ENCODE measurements around the gene EQTN.

- no peak for TF ChIP-seq SP1 (IDR thresholded peaks at IDR 0.05)
- TF ChIP-seq FOXA1 (IDR thresholded peaks at IDR 0.05): no peak
- TF ChIP-seq FOXM1 (IDR thresholded peaks at IDR 0.05; ENCODE audit: borderline replicate concordance): no peak
- TF ChIP-seq ARNT (IDR thresholded peaks at IDR 0.05): no peak
- no peak for TF ChIP-seq CTBP1 (IDR thresholded peaks at IDR 0.05; ENCODE audit: borderline replicate concordance)
- no peak for TF ChIP-seq L3MBTL2 (conservative IDR thresholded peaks at IDR 0.05)
- TF ChIP-seq ZNF384 (IDR thresholded peaks at IDR 0.05): no peak
- TF ChIP-seq ELF4 (IDR thresholded peaks at IDR 0.05): no peak
- TF ChIP-seq TARDBP (IDR thresholded peaks at IDR 0.05): no peak
- TF ChIP-seq BHLHE40 (IDR thresholded peaks at IDR 0.05; ENCODE audit: borderline replicate concordance): no peak
- no peak for TF ChIP-seq SUZ12 (IDR thresholded peaks at IDR 0.05)
- TF ChIP-seq HDGF (IDR thresholded peaks at IDR 0.05; ENCODE audit: borderline replicate concordance): no peak
- TF ChIP-seq PKNOX1 (IDR thresholded peaks at IDR 0.05): no peak
Observed at GRCh38 chr9:27331393-27331792, 34.4 kb upstream of the EQTN start.

All from HEK293T (cell line).